Measurements from ENCODE around the gene FOXD2.

FOXD2 gene

DNA sequence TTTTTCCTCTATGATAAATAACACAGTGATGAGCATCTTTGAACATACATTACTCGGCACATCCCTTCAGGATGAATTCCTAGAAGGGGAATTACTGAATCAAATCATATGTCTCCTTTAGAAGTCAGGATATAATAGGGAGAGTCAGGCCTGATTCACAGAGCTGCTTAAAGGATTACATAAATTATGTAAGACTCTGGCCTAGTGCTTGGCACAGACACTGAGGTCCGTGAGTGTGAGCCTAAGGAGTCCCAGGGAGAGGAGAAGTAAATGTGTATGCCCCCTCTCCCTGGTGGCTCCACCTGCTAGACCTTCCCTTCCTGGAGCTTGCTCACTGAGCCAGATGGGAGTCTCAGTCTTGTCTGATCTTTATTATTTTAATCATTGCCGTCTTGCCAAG, 30.4 kb upstream of the FOXD2 start:
- peak overlapping the region; percentile 85 for H3K27ac Mint-ChIP-seq
- peaks cover 86% of the 10 kb centered on the region for H3K4me1 Mint-ChIP-seq (ENCODE audit: low read depth)
- no peaks in the 10 kb centered on the region for H3K9me3 Mint-ChIP-seq
- H3K36me3 Mint-ChIP-seq (ENCODE audit: low read depth), result no peaks in the 10 kb centered on the region
- H3K27me3 Mint-ChIP-seq, result peaks cover 17% of the 10 kb centered on the region
- no peak overlapping the region for H3K4me3 Mint-ChIP-seq
- intact Hi-C loops (cut with micrococcal nuclease), result no loop called here

DNA sequence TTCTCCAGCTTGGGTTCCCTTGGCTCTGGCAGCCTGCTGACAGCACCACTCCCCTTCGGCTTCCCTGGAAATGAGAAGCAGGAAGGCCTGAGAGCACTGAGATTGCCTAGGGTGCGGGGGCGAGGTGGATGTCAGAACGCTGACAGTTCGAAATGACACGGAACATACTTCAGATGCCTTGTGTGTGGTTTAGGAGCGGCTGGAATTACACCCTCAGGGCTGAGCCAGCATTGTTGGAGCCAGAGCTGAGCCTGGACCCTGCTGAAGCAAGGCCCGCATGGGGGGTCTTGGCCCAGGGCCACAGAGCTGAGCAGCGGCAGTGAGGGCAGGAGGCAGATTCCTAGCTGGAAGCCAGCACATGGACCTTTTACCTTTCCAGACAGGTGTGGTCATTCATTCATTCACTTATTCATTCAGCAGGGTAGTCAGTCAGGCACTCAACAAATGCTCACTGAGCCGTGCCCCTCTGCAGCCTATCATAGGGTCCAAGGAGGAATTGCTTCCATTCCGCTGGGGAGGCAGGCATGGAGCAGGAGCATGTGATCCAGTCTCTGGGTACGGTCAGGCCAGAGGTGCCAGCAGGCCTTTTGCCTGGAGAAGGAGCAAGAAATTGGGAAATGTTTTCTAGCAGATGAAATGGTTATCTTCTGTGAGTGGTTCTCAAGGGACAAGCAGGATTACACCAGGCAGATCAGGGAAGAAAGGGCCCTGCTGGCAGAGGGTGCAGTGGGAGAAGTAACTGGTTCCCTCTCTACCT, 28.4 kb upstream of the FOXD2 start:
- Mint-ChIP-seq H3K36me3 (ENCODE audit: low read depth) (no peaks in the 10 kb centered on the region), H3K4me1 (ENCODE audit: low read depth) (peaks cover 73% of the 10 kb centered on the region), H3K27ac (peak overlapping the region; percentile 85), H3K27me3 (peaks cover 25% of the 10 kb centered on the region), H3K4me3 (peak overlapping the region; percentile 47), H3K9me3 (no peaks in the 10 kb centered on the region)
- intact Hi-C loops (cut with micrococcal nuclease), result loop anchor here (2.0 kb wide), 1 partner anchor 19 kb away; no protein-coding TSS in a partner anchor

DNA sequence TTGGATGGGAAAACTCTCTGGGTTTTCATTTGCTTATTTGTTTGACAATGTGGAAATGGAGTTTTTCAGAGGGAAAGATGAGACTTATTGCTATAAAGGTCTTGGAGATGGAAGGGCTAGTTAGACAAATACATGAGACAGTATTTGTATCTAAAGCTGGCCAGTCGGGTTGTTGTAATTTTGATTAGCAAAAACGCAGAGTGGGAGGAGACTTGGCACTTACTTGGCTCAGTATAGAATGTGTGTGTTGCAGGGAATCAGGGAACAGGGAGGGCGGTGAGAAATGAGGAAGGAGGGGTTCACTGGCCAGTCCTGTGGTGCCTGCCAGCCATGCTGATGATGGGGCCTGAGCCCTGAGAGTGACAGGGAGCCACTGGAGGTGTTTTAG, 27.8 kb upstream of the FOXD2 start:
- H3K27me3 Mint-ChIP-seq, result peaks cover 27% of the 10 kb centered on the region
- intact Hi-C loops (cut with micrococcal nuclease), result no loop called here

DNA sequence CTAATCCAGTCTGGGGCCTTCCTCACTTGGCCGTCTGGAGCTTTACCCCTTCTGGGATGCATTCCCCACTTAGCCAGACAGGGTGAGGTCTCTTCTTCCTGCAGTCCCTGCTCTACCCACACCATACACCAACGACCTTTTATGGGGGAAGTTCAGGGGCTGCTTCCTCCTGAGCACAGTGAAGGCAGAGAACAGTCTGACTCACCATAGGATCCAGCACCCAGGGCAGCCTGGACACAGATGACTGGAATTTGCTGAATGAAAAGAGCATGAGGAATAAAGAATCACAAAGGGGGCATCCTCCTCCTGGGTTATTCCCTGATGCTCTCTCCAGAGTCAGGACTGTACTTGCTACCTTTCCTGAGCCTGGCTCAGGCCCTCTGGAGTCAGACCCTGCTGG, 26.4 kb upstream of the FOXD2 start:
- H3K4me3 Mint-ChIP-seq, result no peak overlapping the region
- no peaks in the 10 kb centered on the region for H3K9me3 Mint-ChIP-seq
- peak overlapping the region; percentile 85 for H3K27ac Mint-ChIP-seq
- intact Hi-C loops (cut with micrococcal nuclease), result no loop called here
- peaks cover 36% of the 10 kb centered on the region for H3K27me3 Mint-ChIP-seq
- peaks cover 72% of the 10 kb centered on the region for H3K4me1 Mint-ChIP-seq (ENCODE audit: low read depth)
- H3K36me3 Mint-ChIP-seq (ENCODE audit: low read depth), result no peaks in the 10 kb centered on the region

More for the DNA sequence above, 27.8 kb upstream of the FOXD2 start:
- H3K4me1 Mint-ChIP-seq (ENCODE audit: low read depth), result peaks cover 74% of the 10 kb centered on the region
- no peaks in the 10 kb centered on the region for H3K9me3 Mint-ChIP-seq
- H3K36me3 Mint-ChIP-seq (ENCODE audit: low read depth), result no peaks in the 10 kb centered on the region
- H3K27ac Mint-ChIP-seq, result peak overlapping the region; percentile 85
- peak overlapping the region; percentile 39 for H3K4me3 Mint-ChIP-seq

DNA sequence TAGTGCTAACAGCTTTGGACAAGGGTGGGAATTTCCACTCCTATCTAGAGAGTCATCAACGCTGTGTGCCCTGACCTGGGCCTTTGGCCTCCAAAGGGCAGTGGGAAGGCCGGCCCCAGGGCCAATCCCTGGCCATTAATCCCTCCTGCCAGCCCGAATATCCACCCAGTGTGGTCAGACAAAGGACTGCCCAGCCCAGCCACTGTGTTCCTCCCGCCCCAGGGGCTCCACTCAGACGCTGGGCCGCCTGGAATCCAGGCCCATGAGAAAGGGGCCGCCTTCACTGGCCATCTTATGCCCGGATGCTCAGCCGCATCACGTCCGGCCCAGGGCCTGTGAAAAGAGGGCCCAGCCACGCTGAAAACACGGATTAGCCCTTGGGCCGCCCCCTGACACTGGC, 25.4 kb upstream of the FOXD2 start:
- no peaks in the 10 kb centered on the region for H3K36me3 Mint-ChIP-seq (ENCODE audit: low read depth)
- H3K4me1 Mint-ChIP-seq (ENCODE audit: low read depth), result peaks cover 74% of the 10 kb centered on the region
- H3K4me3 Mint-ChIP-seq, result no peak overlapping the region
- peaks cover 41% of the 10 kb centered on the region for H3K27me3 Mint-ChIP-seq
- intact Hi-C loops (cut with micrococcal nuclease), result no loop called here
- peak overlapping the region; percentile 85 for H3K27ac Mint-ChIP-seq
- H3K9me3 Mint-ChIP-seq, result no peaks in the 10 kb centered on the region

DNA sequence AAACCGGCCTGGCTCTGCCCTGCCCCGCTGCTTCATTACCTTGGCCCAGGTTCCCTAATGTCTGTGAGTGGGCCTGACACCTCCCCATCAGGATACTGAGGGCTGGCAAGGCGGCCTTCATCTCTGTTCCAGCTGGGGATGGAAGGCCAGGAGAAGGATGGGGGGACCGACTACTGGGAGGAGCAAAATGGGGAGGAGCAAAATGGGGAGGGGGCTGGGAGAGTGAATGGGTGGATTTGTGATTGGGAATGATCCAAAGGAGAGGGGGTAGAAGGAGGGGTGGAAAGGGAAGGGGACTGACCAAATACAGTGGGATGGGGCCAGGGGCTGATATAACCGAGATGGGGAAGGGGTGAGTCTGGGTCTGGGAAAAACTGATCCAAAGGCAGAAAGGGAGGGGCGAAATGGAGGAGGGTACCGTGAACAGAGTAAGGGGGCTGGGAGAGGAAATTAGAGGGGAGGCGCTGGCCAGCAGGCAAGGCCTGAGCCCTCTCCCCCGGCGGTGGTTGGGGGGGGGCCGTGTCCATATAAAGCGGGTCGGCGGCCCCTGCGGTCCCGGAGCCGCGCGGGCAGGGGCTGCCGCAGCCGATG, 22.0 kb upstream of the FOXD2 start, which contains the start of gene FOXE3:
FOXE3 (plus strand) TSS at position 558 of the 591 bp plus-strand sequence; CDS start at position 589, 31 bp downstream.
- intact Hi-C loops (cut with micrococcal nuclease), result no loop called here
- Mint-ChIP-seq H3K27me3 (peaks cover 68% of the 10 kb centered on the region), H3K4me3 (peak within 1 kb of the TSS; percentile 73), H3K27ac (peak within 1 kb of the TSS; percentile 62), H3K4me1 (ENCODE audit: low read depth) (peaks cover 50% of the 10 kb centered on the region), H3K9me3 (no peaks in the 10 kb centered on the region), H3K36me3 (ENCODE audit: low read depth) (no peaks in the 10 kb centered on the region)

DNA sequence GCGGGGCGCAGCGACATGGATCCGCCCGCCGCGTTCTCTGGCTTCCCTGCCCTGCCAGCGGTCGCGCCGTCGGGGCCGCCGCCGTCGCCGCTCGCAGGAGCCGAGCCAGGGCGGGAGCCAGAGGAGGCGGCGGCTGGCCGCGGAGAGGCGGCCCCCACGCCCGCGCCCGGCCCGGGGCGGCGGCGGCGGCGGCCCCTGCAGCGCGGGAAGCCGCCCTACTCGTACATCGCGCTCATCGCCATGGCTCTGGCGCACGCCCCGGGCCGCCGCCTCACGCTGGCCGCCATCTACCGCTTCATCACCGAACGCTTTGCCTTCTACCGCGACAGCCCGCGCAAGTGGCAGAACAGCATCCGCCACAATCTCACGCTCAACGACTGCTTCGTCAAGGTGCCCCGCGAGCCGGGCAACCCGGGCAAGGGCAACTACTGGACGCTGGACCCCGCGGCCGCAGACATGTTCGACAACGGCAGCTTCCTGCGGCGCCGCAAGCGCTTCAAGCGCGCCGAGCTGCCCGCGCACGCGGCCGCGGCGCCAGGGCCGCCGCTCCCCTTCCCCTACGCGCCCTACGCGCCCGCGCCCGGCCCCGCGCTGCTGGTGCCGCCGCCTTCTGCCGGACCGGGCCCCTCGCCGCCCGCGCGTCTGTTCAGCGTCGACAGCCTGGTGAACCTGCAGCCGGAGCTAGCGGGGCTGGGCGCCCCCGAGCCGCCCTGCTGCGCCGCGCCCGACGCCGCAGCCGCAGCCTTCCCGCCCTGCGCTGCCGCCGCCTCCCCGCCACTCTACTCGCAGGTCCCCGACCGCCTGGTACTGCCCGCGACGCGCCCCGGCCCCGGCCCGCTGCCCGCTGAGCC, 21.3 kb upstream of the FOXD2 start:
- H3K27me3 Mint-ChIP-seq, result peaks cover 75% of the 10 kb centered on the region
- H3K4me3 Mint-ChIP-seq, result peak overlapping the region; percentile 73
- intact Hi-C loops (cut with micrococcal nuclease), result no loop called here
- H3K36me3 Mint-ChIP-seq (ENCODE audit: low read depth), result no peaks in the 10 kb centered on the region
- H3K9me3 Mint-ChIP-seq, result no peaks in the 10 kb centered on the region
- H3K27ac Mint-ChIP-seq, result peak overlapping the region; percentile 62
- H3K4me1 Mint-ChIP-seq (ENCODE audit: low read depth), result peaks cover 48% of the 10 kb centered on the region

DNA sequence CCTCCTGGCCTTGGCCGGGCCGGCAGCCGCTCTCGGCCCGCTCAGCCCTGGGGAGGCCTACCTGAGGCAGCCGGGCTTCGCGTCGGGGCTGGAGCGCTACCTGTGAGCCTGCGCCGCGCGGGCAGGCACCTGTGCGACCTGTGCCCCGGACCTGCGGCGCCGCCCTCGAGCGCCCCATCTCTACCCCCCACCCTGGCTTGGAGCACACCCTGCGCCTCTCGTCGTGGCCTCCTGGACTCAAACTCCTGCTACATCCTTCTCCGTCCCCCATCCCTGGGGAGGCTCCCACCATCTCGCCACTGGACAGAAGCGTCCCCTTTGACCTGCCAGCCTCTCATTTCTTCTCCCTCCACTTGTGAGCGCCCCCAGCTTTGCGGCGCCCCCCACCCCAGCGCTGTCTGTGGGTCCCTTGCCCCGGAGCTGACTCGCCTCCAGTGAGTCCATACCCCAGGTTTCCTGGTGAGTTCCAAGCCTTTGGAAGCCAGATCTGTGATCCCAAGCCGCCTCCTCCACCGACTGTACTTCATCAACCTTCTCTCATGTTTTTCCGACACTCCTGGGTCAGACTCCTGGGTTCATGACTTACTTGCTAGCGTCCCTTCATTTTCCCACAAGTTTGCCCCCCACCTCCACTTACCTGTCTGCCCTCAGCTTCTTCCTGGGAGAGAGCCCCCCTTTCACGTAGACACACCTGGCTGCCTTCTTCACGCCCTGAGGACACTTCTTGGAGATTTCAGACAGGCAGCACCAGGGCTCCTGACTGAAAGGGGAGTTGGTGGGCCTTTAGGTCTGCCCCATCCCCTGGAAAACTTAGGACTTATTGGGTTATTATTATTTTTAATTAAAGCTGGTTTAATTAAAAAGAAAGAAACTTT, 20.4 kb upstream of the FOXD2 start:
- no peaks in the 10 kb centered on the region for H3K36me3 Mint-ChIP-seq (ENCODE audit: low read depth)
- H3K9me3 Mint-ChIP-seq, result no peaks in the 10 kb centered on the region
- H3K4me1 Mint-ChIP-seq (ENCODE audit: low read depth), result peaks cover 42% of the 10 kb centered on the region
- intact Hi-C loops (cut with micrococcal nuclease), result no loop called here
- peak overlapping the region; percentile 54 for H3K27ac Mint-ChIP-seq
- peaks cover 78% of the 10 kb centered on the region for H3K27me3 Mint-ChIP-seq
- peak overlapping the region; percentile 33 for H3K4me3 Mint-ChIP-seq

DNA sequence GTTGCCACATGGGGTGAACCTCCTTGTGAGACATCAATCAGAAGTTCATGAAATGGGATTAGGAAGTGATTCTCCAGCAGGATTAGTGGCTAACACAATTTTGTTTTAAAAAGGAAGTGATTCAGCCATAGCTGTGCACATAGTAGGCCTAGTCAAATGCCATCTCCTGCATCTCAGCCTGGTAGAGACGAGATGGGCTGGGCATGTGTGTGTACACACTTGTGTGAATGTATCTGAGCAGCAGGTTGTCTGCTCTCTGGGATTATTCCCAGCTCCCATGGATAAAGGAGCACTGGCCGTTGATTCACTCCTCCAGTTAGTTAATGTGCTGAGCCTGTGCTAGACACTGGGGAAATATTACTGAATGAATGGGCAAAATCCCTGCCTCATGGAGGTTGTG, 19.7 kb upstream of the FOXD2 start:
- H3K4me1 Mint-ChIP-seq (ENCODE audit: low read depth), result peaks cover 42% of the 10 kb centered on the region
- H3K4me3 Mint-ChIP-seq, result no peak overlapping the region
- H3K36me3 Mint-ChIP-seq (ENCODE audit: low read depth), result no peaks in the 10 kb centered on the region
- H3K27ac Mint-ChIP-seq, result no peak overlapping the region
- no peaks in the 10 kb centered on the region for H3K9me3 Mint-ChIP-seq
- peaks cover 78% of the 10 kb centered on the region for H3K27me3 Mint-ChIP-seq
- intact Hi-C loops (cut with micrococcal nuclease), result no loop called here

DNA sequence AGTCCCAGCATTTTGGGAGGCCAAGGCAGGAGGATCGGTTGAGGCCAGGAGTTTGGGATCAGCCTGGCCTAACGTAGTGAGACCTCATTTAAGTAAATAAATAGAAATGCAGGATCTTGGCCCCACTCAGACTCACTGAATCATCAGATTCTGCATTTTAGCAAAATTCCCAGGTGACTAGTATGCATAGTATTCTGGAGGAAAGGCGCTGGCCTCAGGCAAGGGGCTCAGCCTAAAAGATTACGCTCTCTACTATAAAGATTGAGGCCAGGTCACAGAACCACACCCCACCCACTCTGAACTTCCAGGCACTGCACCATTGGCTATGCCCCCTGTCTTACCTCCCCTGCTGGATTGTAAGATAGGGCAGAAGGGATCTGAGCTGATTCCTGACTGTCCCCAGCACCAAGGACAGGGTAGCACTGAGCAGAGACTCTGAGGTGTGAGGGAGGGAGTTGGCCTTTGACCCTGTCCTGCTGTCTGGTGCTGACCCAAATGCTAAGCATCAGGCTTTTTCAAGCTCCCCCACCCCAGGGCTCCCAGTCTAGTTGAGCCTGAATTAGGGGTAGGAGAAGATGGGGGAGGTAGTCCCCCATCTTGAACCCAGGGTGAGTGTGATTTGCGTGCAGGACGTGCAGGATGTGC, 19.0 kb upstream of the FOXD2 start:
- H3K27me3 Mint-ChIP-seq, result peaks cover 73% of the 10 kb centered on the region
- intact Hi-C loops (cut with micrococcal nuclease), result no loop called here

DNA sequence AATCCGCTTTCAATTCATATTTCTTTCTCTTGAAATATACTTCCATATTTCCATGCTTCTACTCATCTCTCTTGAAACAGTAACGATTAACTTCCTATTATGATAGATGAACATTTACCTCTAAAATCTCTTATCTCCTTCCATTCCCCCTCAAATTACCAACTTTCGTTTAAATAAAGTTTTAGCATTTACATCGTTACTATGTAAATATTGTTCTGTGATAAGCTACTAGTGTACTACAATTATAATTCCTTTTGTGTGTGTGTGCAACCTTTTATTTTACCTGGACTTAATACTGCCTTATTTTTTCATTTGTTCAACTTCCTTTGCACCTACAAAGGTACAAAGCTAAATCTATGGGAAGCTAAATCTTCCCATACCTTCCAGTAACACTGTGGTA, 17.3 kb upstream of the FOXD2 start:
- Mint-ChIP-seq H3K4me3 (no peak overlapping the region), H3K27ac (no peak overlapping the region), H3K36me3 (ENCODE audit: low read depth) (no peaks in the 10 kb centered on the region), H3K4me1 (ENCODE audit: low read depth) (peaks cover 40% of the 10 kb centered on the region), H3K9me3 (no peaks in the 10 kb centered on the region), H3K27me3 (peaks cover 70% of the 10 kb centered on the region)
- intact Hi-C loops (cut with micrococcal nuclease), result no loop called here

More for the DNA sequence above, 19.0 kb upstream of the FOXD2 start:
- H3K4me3 Mint-ChIP-seq, result no peak overlapping the region
- H3K27ac Mint-ChIP-seq, result no peak overlapping the region
- H3K4me1 Mint-ChIP-seq (ENCODE audit: low read depth), result peaks cover 42% of the 10 kb centered on the region
- no peaks in the 10 kb centered on the region for H3K36me3 Mint-ChIP-seq (ENCODE audit: low read depth)
- H3K9me3 Mint-ChIP-seq, result no peaks in the 10 kb centered on the region

DNA sequence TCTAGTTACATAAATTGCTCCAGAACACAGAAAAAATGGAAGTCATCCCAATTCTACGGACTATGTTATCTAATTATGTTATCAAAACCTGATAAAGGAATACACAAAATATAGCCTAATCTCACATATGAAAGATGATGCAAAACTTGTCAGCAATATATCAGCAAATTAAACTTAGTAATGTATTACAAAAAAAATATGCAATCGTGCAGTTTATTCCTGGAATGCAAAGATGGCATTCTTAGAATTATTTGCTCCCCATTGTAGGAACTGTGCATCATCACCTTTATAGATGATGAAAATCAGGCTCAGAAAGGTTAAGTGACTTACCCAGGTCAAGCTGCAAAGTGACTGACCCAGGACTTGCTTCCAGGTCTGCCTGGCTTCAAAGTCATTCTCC, 14.0 kb upstream of the FOXD2 start:
- Mint-ChIP-seq H3K27me3 (peaks cover 55% of the 10 kb centered on the region), H3K27ac (no peak overlapping the region), H3K9me3 (no peaks in the 10 kb centered on the region), H3K36me3 (ENCODE audit: low read depth) (peaks cover 15% of the 10 kb centered on the region), H3K4me1 (ENCODE audit: low read depth) (peaks cover 27% of the 10 kb centered on the region), H3K4me3 (no peak overlapping the region)
- intact Hi-C loops (cut with micrococcal nuclease), result loop anchor here (1.0 kb wide), 1 partner anchor 36 kb away; no protein-coding TSS in a partner anchor

Measured in dendritic cell treated with granulocyte-macrophage colony-stimulating factor and Interleukin-4, amounts not matched to agents 40 ng/mL and 50 ng/mL, for 4 days (primary cell).